Lung (tissue), 12 donors: ENCODE data around the gene MAP2. TPM values are rescaled to one million over a fixed set of nuclear protein-coding genes. Genes with fewer than 3 reads are reported as not detected.

Source experiments
- ATAC-seq: fragments of 200-7000 bp; cut with Tn5 transposase; one replicate; pipeline ENCODE4 v1.9.1; 2020; ENCODE audit warnings: moderate number of reproducible peaks; ENCODE audit not compliant: insufficient read depth, low FRiP score
- DNase-seq, 3 donors: peaks; one replicate each; pipeline ENCODE4 v3.0.0-alpha.2; 2013 to 2017
- H3K27ac ChIP-seq, 2 donors: one replicate each; pipeline ENCODE4 v1.5.1; 2013; ENCODE audit warnings: mild to moderate bottlenecking in 2 of 2, moderate library complexity in 2 of 2, control low read depth in 1 of 2, inconsistent platforms in 1 of 2, low read depth in 1 of 2, low read length in 1 of 2
- H3K27me3 ChIP-seq, 3 donors: one replicate each; pipeline ENCODE4 v1.5.1; 2013; ENCODE audit warnings: low read length in 2 of 3; ENCODE audit not compliant: control insufficient read depth in 3 of 3, insufficient read depth in 3 of 3
- H3K36me3 ChIP-seq, 4 donors: one replicate each; pipeline ENCODE4 v1.5.1; 2013; ENCODE audit warnings: low read length in 4 of 4, mild to moderate bottlenecking in 1 of 4, moderate library complexity in 1 of 4; ENCODE audit not compliant: control insufficient read depth in 4 of 4, insufficient read depth in 4 of 4
- H3K4me1 ChIP-seq, 5 donors: one replicate each; pipeline ENCODE4 v1.5.1; 2013; ENCODE audit warnings: low read length in 5 of 5, mild to moderate bottlenecking in 2 of 5, moderate library complexity in 1 of 5; ENCODE audit not compliant: control insufficient read depth in 5 of 5, insufficient read depth in 5 of 5
- H3K4me3 ChIP-seq: one replicate; pipeline ENCODE4 v1.5.1; 2013; ENCODE audit warnings: mild to moderate bottlenecking, control low read depth, moderate library complexity
- H3K9ac ChIP-seq, 2 donors: one replicate each; pipeline ENCODE4 v1.5.1; 2013; ENCODE audit warnings: low read length in 2 of 2, control low read depth in 1 of 2; ENCODE audit not compliant: insufficient read depth in 1 of 2
- H3K9me3 ChIP-seq, 4 donors: one replicate each; pipeline ENCODE4 v1.5.1; 2013; ENCODE audit warnings: low read length in 3 of 4, mild to moderate bottlenecking in 1 of 4, moderate library complexity in 1 of 4; ENCODE audit not compliant: control insufficient read depth in 4 of 4, insufficient read depth in 3 of 4
- WGBS, 2 donors: extraction: QIAGEN DNeasy Blood & Tissue Kit; methylation state at CpG; one replicate each; pipeline ENCODE4 v1.1.7; 2013; 5-methylcytosine and 5-hydroxymethylcytosine counted together
- polyA plus RNA-seq, 2 donors: library from polyadenylated mRNA; stranded (reverse); fragments of 200-250 nt; gene quantifications; one replicate each; pipeline ENCODE4 v1.2.1, GENCODE V29; 2013
- total RNA-seq, 2 donors: library from RNA; depleted of rRNA in 1 of 2; stranded (reverse); fragments of >200 nt in 1 of 2; gene quantifications; one replicate each; pipeline ENCODE4 v1.2.1, GENCODE V29; 2014 to 2021
- TF ChIP-seq, protein P1 (sequence below): IDR thresholded peaks from 2 replicates; pipeline ENCODE4 v1.5.1; 2012; ENCODE audit warnings: mild to moderate bottlenecking; ENCODE audit errors: control extremely low read depth, extremely low read depth
- donor health status: control.
- donor health status: control.
- donor health status: Bipolar disorder and iron deficiency.
- donor health status: healthy.
- donor health status: DM: yes; HTN: yes; CAD: no.

MAP2 gene
- total and polyA plus RNA-seq, 4 donors, result 6.5 to 18.7 (median 9.6) TPM

GRCh38 chr2:209547726-209548125 is 123.9 kb downstream of the MAP2 start:
- Histone ChIP-seq H3K9ac (no peak overlapping the region), H3K9me3 (no peaks in the 10 kb centered on the region), H3K27me3 (no peaks in the 10 kb centered on the region), H3K4me3 (no peak overlapping the region), H3K27ac (no peak overlapping the region), H3K4me1 (no peaks in the 10 kb centered on the region), H3K36me3 (no peaks in the 10 kb centered on the region)
- TF ChIP-seq, protein P1, sequence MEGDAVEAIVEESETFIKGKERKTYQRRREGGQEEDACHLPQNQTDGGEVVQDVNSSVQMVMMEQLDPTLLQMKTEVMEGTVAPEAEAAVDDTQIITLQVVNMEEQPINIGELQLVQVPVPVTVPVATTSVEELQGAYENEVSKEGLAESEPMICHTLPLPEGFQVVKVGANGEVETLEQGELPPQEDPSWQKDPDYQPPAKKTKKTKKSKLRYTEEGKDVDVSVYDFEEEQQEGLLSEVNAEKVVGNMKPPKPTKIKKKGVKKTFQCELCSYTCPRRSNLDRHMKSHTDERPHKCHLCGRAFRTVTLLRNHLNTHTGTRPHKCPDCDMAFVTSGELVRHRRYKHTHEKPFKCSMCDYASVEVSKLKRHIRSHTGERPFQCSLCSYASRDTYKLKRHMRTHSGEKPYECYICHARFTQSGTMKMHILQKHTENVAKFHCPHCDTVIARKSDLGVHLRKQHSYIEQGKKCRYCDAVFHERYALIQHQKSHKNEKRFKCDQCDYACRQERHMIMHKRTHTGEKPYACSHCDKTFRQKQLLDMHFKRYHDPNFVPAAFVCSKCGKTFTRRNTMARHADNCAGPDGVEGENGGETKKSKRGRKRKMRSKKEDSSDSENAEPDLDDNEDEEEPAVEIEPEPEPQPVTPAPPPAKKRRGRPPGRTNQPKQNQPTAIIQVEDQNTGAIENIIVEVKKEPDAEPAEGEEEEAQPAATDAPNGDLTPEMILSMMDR, result no peak
- DNase-seq, result peak in 1 of 3 donors; percentile 13
- no peak for ATAC-seq
- 68 to 100% methylated on average over 1 of the region's 1 CpG for WGBS, 2 donors

GRCh38 chr2:209549589-209549988 is 125.7 kb downstream of the MAP2 start:
- no peaks in the 10 kb centered on the region for H3K27me3 ChIP-seq
- no peaks in the 10 kb centered on the region for H3K4me1 ChIP-seq
- H3K9ac ChIP-seq, result no peak overlapping the region
- H3K27ac ChIP-seq, result no peak overlapping the region
- no peaks in the 10 kb centered on the region for H3K36me3 ChIP-seq
- DNase-seq (peak in 1 of 3 donors; percentile 34), ATAC-seq (no peak)
- TF ChIP-seq, protein P1, result no peak
- H3K9me3 ChIP-seq, result peaks cover 0 to 2% (median 0%) of the 10 kb centered on the region in 4 donors
- WGBS, 2 donors, result 87 to 88% methylated on average over 3 of the region's 3 CpGs
- H3K4me3 ChIP-seq, result no peak overlapping the region

- Histone ChIP-seq H3K27me3 (no peaks in the 10 kb centered on the region), H3K9me3 (peaks cover 0 to 2% (median 0%) of the 10 kb centered on the region in 4 donors), H3K4me1 (no peaks in the 10 kb centered on the region), H3K9ac (no peak overlapping the region), H3K27ac (no peak overlapping the region), H3K36me3 (no peaks in the 10 kb centered on the region), H3K4me3 (no peak overlapping the region)
- TF ChIP-seq, protein P1, result no peak
- no peak for ATAC-seq
- DNase-seq, result no peak
- WGBS, 2 donors, result 70 to 77% methylated on average over 3 of the region's 3 CpGs
These were observed 130.1 kb downstream of the MAP2 start for GRCh38 chr2:209553913-209554312.

DNA sequence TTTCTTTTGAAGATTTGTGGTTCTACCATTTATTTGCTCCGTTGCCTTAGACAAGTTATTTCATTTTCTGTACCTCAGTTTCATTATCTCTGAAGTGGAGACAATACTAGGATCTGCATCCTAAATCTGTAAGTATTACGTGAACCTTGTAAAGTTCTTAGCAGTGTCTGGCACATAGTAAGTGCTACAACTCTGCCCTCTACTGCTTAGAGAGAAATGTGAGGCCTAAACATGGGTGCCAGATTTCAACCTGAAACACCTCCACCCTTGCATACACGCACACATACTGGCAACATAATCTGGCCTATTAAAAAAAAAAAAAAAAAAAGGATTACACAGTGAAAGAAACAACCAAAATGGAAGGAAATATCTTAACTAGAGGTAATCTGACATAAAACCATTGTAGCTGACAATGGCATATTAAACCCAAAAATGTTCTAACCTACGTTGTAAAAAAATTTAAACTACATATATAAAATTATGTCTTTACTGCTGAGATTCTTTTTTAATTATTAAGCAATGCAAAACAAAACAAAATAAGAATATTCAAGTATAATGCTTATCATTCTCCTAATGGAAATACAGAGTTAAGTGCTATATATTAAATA is 132.6 kb downstream of the MAP2 start:
- H3K4me1 ChIP-seq, result no peaks in the 10 kb centered on the region
- H3K9ac ChIP-seq, result no peak overlapping the region
- no peak overlapping the region for H3K4me3 ChIP-seq
- H3K9me3 ChIP-seq, result peaks cover 0 to 2% (median 0%) of the 10 kb centered on the region in 4 donors
- 58 to 65% methylated on average over 4 of the region's 4 CpGs for WGBS, 2 donors
- no peak for ATAC-seq
- DNase-seq, result peak in 1 of 3 donors; percentile 38
- TF ChIP-seq, protein P1, result peak; percentile 8
- H3K36me3 ChIP-seq, result no peaks in the 10 kb centered on the region
- no peaks in the 10 kb centered on the region for H3K27me3 ChIP-seq
- no peak overlapping the region for H3K27ac ChIP-seq
